SK-MEL-5 (cell line): ENCODE measurements around the gene CAMK2N2. TPM values are rescaled to one million over a fixed set of nuclear protein-coding genes. Genes with fewer than 3 reads are reported as not detected.

Experiments used
- DNase-seq: peaks from one replicate; pipeline ENCODE4 v3.0.0-alpha.2; 2016; ENCODE audit warnings: low read depth, low spot score
- in situ Hi-C: cut with HindIII; loops from 2 replicates; pipeline ENCODE4 v1.10.0; 2016; ENCODE audit warnings: low sequenced_read_pairs, high pct_unique_total_duplicates, low pct_unique_long_range_greater_than_20kb
- polyA plus RNA-seq, 2 experiments: library from polyadenylated mRNA; depleted of rRNA; stranded (reverse); fragments of >200 nt; gene quantifications; 2 replicates each; pipeline ENCODE4 v1.2.3, GENCODE V29; 2015
- total RNA-seq: library from RNA; depleted of rRNA; stranded (reverse); fragments of >200 nt; shearing (Covaris generic); gene quantifications from 2 replicates; pipeline ENCODE4 v1.2.3, GENCODE V29; 2014; rRNA removed

CAMK2N2 gene
- 0.35 and 0.77 TPM in 2 replicates for total RNA-seq
- 0.52 and 1.00 TPM in 2 replicates for polyA plus RNA-seq (2015; cell fraction: cytosol; rRNA removed)
- polyA plus RNA-seq (2015; cell fraction: nucleus; rRNA removed), result 0.19 and 0.22 TPM in 2 replicates

GRCh38 chr3:184261270-184261853 is at the start of gene CAMK2N2:
Gene CAMK2N2 (minus strand): TSS chr3:184261553. CDS start chr3:184261285, 268 bp downstream.
- in situ Hi-C loops, result no loop called here
- DNase-seq, result peak; percentile 80

DNA sequence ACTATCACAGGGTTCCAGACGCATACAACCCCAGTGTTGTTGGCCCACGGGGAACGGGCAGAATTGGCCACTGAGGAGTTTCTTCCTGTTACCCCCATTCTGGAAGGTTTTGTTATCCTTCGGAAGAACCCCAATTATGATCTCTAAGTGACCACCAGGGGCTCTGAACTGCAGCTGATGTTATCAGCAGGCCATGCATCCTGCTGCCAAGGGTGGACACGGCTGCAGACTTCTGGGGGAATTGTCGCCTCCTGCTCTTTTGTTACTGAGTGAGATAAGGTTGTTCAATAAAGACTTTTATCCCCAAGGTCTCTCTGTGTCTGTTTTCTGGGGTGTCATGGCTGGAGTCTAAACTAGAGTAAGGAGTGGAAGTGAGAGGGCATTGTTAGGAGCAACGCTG is 47.4 kb upstream of the CAMK2N2 start:
- in situ Hi-C loops, result no loop called here

DNA sequence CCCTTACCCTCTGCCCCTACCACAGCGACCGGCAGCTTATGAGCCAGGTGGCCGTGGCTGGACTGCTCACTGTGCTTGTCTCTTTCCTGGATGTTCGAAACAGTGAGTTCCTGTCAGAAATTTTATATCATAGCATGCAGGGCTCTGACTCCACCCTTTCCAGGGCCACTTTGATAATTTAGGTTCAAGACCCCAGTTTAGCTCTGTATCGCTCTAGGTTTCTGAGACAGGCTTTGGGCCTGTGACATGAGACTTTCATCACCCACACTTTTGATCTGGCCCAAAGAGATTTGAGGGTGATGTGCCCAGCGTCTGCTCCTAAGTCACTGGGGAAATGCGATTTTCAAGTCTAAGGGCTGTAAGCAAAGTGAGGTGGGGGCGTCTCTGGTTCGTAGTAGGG is 46.6 kb upstream of the CAMK2N2 start:
- in situ Hi-C loops, result no loop called here
- no peak for DNase-seq

More for the DNA sequence above, 47.4 kb upstream of the CAMK2N2 start:
- DNase-seq, result no peak

DNA sequence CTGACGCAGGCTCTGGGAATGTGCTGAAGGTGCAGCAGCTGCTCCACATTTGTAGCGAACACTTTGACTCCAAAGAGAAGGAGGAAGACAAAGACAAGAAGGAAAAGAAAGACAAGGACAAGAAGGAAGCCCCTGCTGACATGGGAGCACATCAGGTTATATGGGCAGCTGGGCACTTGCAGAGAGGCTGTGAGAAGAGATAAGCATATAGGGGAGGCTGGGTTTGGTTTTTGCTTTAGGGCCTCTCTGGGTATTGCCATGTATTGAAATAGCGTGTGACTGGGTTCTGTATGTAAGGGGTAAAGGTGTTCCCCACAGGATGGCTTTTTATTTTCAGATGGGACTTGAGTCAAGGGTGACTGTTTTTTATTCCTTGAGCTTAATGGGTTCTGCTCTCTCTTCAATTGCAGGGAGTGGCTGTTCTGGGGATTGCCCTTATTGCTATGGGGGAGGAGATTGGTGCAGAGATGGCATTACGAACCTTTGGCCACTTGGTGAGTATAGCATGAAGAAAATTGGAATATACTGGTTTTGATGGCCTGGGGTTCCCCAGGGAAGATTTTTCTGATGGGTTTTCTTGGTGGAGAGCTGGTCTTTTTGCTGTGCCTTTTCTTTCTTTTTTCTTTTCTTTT is 45.1 kb upstream of the CAMK2N2 start:
- no peak for DNase-seq
- in situ Hi-C loops, result no loop called here

GRCh38 chr3:184305577-184305976 is 44.2 kb upstream of the CAMK2N2 start:
- in situ Hi-C loops, result no loop called here
- peak; percentile 40 for DNase-seq

DNA sequence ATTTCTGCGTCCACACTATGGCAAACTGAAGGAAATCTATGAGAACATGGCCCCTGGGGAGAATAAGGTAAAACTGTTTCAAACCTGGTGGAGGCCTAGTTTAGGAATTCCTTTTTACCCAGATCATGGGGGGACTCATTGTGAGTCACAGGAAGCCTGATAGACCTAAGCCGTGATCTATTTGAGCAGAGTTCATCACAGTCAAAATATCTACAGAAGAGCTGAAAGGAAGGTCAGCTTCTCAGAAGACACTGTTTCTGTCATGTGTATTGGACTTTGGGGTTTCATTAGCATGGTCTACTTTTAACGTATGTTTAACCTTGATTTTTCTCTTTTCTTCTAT is 39.0 kb upstream of the CAMK2N2 start:
- in situ Hi-C loops, result no loop called here

GRCh38 chr3:184299488-184300377 is 38.4 kb upstream of the CAMK2N2 start:
- in situ Hi-C loops, result no loop called here
- no peak for DNase-seq

More for the DNA sequence above, 39.0 kb upstream of the CAMK2N2 start:
- no peak for DNase-seq

DNA sequence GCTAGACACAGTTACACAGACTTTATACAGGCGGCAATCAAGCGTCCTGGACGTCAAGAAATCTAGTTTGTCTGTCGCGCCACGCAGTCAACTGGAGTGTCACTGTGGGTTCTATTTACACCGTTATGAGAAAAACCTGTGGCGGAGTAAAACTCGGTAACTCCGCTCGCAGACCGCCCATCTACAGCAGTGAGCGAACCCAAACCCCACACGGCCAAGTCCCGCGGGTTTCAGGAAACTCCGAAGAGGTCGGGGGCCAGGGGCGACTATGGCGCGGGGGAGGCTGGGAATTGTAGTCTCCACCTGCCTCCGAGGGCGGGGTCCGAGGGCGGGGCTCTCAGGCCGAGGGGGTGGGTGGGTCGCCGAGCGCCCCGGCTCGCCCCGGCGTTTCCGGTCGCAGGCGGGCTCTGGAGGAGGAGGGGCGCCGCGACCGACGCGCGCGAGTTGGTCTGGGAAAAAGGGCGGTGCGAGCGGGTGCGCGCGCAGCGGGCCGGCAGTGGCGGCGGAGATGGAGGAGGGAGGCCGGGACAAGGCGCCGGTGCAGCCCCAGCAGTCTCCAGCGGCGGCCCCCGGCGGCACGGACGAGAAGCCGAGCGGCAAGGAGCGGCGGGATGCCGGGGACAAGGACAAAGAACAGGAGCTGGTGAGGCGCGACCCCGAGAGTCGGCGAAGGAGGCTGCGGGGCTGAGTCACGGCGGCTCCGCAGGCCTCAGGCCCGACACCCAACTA is 37.6 kb upstream of the CAMK2N2 start, which contains the start of gene PSMD2:
PSMD2 (plus strand) TSS at position 483 of the 729 bp plus-strand sequence; CDS start at position 509, 26 bp downstream.
- DNase-seq, result peak; percentile 96
- in situ Hi-C loops, result no loop called here

- in situ Hi-C loops, result no loop called here
- no peak for DNase-seq
These were observed 35.3 kb upstream of the CAMK2N2 start for GRCh38 chr3:184296616-184297015.

DNA sequence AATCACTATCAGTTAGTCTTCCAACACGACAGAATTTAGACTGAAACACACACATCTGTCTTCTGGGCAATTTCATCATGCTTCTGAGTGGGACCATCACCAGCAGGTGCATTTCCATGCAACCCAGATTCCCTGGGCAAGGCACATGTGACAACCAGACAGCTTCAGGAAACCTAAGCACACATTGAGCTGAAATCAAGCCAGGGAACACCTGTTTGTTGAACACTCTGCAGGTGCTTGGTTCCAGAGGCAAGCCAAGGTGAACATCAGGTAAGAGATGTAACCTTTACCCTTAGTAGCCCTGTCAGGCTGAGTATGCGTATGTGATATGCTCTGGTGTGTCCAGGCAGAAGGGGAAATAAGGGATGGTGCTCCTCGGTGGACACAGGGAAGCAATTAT is 34.4 kb upstream of the CAMK2N2 start:
- in situ Hi-C loops, result no loop called here

GRCh38 chr3:184291738-184292445 is 30.5 kb upstream of the CAMK2N2 start:
- in situ Hi-C loops, result no loop called here
- no peak for DNase-seq

More for the DNA sequence above, 34.4 kb upstream of the CAMK2N2 start:
- no peak for DNase-seq

- in situ Hi-C loops, result no loop called here
These were observed 29.8 kb upstream of the CAMK2N2 start for GRCh38 chr3:184291044-184291737.

DNA sequence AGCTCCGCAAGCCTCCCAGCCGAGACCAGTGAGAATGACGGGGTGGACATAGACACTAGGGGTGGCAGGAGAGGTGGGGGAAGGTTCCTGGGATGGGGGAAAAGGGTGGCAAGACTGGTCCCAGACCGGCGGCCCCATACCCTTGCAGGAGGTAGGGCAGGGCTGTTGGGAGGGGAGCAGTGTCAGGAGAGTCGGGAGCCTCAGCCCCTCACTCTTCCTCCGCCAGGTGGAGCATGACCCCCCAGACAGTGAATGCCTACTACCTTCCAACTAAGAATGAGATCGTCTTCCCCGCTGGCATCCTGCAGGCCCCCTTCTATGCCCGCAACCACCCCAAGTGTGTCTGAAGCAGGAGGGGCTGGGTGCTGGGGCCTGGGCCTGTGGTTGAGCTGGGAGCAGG is 29.0 kb upstream of the CAMK2N2 start:
- no peak for DNase-seq
- in situ Hi-C loops, result no loop called here

More at GRCh38 chr3:184291044-184291737, 29.8 kb upstream of the CAMK2N2 start:
- DNase-seq, result no peak

GRCh38 chr3:184289426-184289938 is 28.1 kb upstream of the CAMK2N2 start:
- in situ Hi-C loops, result no loop called here

GRCh38 chr3:184284696-184285095 is 23.3 kb upstream of the CAMK2N2 start:
- in situ Hi-C loops, result no loop called here
- peak; percentile 92 for DNase-seq

More at GRCh38 chr3:184289426-184289938, 28.1 kb upstream of the CAMK2N2 start:
- DNase-seq, result peak; percentile 75

DNA sequence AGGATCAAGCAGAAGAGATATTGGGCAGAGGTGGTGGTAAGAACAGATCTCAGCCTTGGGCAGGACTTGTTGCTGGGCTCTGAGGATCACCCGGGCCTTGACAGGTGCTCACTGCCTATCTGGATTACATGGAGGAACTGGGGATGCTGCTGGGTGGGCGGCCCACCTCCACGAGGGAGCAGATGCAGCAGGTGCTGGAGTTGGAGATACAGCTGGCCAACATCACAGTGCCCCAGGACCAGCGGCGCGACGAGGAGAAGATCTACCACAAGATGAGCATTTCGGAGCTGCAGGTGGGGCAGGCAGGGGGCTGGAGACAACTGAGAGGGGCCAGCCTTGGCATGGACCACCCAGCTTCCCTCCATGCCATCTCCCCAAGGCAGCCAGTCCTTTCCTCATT is 22.3 kb upstream of the CAMK2N2 start:
- DNase-seq, result no peak
- in situ Hi-C loops, result no loop called here
